Small intestine (tissue), 7 donors: ENCODE data around the gene ZEB1. TPM values are rescaled to one million over a fixed set of nuclear protein-coding genes. Genes with fewer than 3 reads are reported as not detected.

Experiments used
- DNase-seq, 2 donors: peaks; one replicate each; pipeline versions ENCODE4 v3.0.0 to v3.0.0-alpha.2; 2013
- FAIRE-seq: peaks from 2 replicates; lab custom pipeline; 2012; peaks lifted over from hg19 to GRCh38; lab: Jason Lieb, UNC
- H3K27ac ChIP-seq, 3 donors: one replicate each; pipeline ENCODE4 v1.5.1; 2013; ENCODE audit warnings: low read length in 2 of 3, mild to moderate bottlenecking in 2 of 3, control low read depth in 1 of 3, inconsistent platforms in 1 of 3, low read depth in 1 of 3, moderate library complexity in 1 of 3
- H3K27me3 ChIP-seq, 3 donors: one replicate each; pipeline ENCODE4 v1.6.1; 2013; ENCODE audit warnings: low read length in 3 of 3, inconsistent platforms in 1 of 3; ENCODE audit not compliant: control insufficient read depth in 3 of 3, insufficient read depth in 3 of 3
- H3K36me3 ChIP-seq, 3 donors: one replicate each; pipeline ENCODE4 v1.6.1; 2013; ENCODE audit warnings: low read length in 3 of 3, inconsistent platforms in 1 of 3, low read depth in 1 of 3, mild to moderate bottlenecking in 1 of 3, moderate library complexity in 1 of 3; ENCODE audit not compliant: control insufficient read depth in 3 of 3, insufficient read depth in 2 of 3
- H3K4me1 ChIP-seq, 3 donors: one replicate each; pipeline ENCODE4 v1.6.1; 2013; ENCODE audit warnings: low read length in 2 of 3, inconsistent platforms in 1 of 3, low read depth in 1 of 3, mild to moderate bottlenecking in 1 of 3, moderate library complexity in 1 of 3; ENCODE audit not compliant: control insufficient read depth in 3 of 3, insufficient read depth in 2 of 3
- H3K4me3 ChIP-seq, 3 donors: one replicate each; pipeline ENCODE4 v1.5.1; 2013; ENCODE audit warnings: low read length in 3 of 3, control low read depth in 1 of 3, inconsistent platforms in 1 of 3, low read depth in 1 of 3, mild to moderate bottlenecking in 1 of 3, moderate library complexity in 1 of 3
- H3K9me3 ChIP-seq, 2 donors: one replicate each; pipeline ENCODE4 v1.6.1; 2013; ENCODE audit warnings: low read depth in 1 of 2, low read length in 1 of 2; ENCODE audit not compliant: control insufficient read depth in 2 of 2, insufficient read depth in 1 of 2
- WGBS, 3 donors: extraction: QIAGEN DNeasy Blood & Tissue Kit; methylation state at CpG; one replicate each; pipeline ENCODE4 v1.1.7; 2013; 5-methylcytosine and 5-hydroxymethylcytosine counted together
- polyA plus RNA-seq, 4 donors: library from polyadenylated mRNA; stranded (reverse) in 3 of 4; unstranded in 1 of 4; fragments of 200-250 nt in 3 of 4; fragments of 120-200 nt in 1 of 4; gene quantifications; one replicate each; pipeline versions ENCODE4 v1.2.1 to v1.2.3, GENCODE V29; 2013
- donor health status: healthy with polysubstance abuse.
- donor health status: control.
- donor health status: control.
- donor health status: Bipolar disorder and iron deficiency.
- donor health status: healthy.

Gene ZEB1
- polyA plus RNA-seq, 4 donors = 2.7 to 10.4 (median 6.9) TPM

GRCh38 chr10:31460242-31460641, 141.2 kb downstream of the ZEB1 start:
- 89% methylated on average over 2 of the region's 2 CpGs for WGBS, 3 donors

GRCh38 chr10:31464552-31464951, 145.5 kb downstream of the ZEB1 start:
- 78 to 95% (median 81%) methylated on average over 2 of the region's 2 CpGs for WGBS, 3 donors
- DNase-seq = no peak
- no peak for FAIRE-seq

More at GRCh38 chr10:31460242-31460641, 141.2 kb downstream of the ZEB1 start:
- Histone ChIP-seq H3K4me1 (peaks cover 0 to 5% (median 0%) of the 10 kb centered on the region in 3 donors), H3K9me3 (peaks cover 0 to 2% of the 10 kb centered on the region in 2 donors), H3K4me3 (no peak overlapping the region), H3K27me3 (no peaks in the 10 kb centered on the region), H3K27ac (no peak overlapping the region), H3K36me3 (no peaks in the 10 kb centered on the region)
- DNase-seq (no peak), FAIRE-seq (peak; percentile 57)

GRCh38 chr10:31466313-31466712, 147.3 kb downstream of the ZEB1 start:
- Histone ChIP-seq H3K27ac (no peak overlapping the region), H3K36me3 (peaks cover 0 to 13% (median 6%) of the 10 kb centered on the region in 3 donors), H3K9me3 (peaks cover 0 to 13% of the 10 kb centered on the region in 2 donors), H3K4me3 (no peak overlapping the region), H3K4me1 (no peaks in the 10 kb centered on the region), H3K27me3 (no peaks in the 10 kb centered on the region)
- no peak for DNase-seq
- 69 to 86% (median 82%) methylated on average over 1 of the region's 1 CpG for WGBS, 3 donors
- no peak for FAIRE-seq

More at GRCh38 chr10:31464552-31464951, 145.5 kb downstream of the ZEB1 start:
- H3K9me3 ChIP-seq = peaks cover 0 to 13% of the 10 kb centered on the region in 2 donors
- H3K27me3 ChIP-seq = no peaks in the 10 kb centered on the region
- H3K27ac ChIP-seq = no peak overlapping the region
- H3K36me3 ChIP-seq = peaks cover 0 to 13% (median 6%) of the 10 kb centered on the region in 3 donors
- H3K4me3 ChIP-seq = no peak overlapping the region
- H3K4me1 ChIP-seq = no peaks in the 10 kb centered on the region

- FAIRE-seq = no peak
- Histone ChIP-seq H3K4me1 (no peaks in the 10 kb centered on the region), H3K27me3 (no peaks in the 10 kb centered on the region), H3K4me3 (no peak overlapping the region), H3K27ac (no peak overlapping the region), H3K36me3 (peaks cover 0 to 13% (median 6%) of the 10 kb centered on the region in 3 donors), H3K9me3 (peaks cover 0 to 13% of the 10 kb centered on the region in 2 donors)
- peak; percentile 12 to 13 for DNase-seq
- WGBS, 3 donors = 63 to 82% (median 73%) methylated on average over 4 of the region's 4 CpGs
Observed at GRCh38 chr10:31467791-31468535, 148.9 kb downstream of the ZEB1 start.

- FAIRE-seq (no peak), DNase-seq (no peak)
- Histone ChIP-seq H3K36me3 (peaks cover 0 to 13% (median 6%) of the 10 kb centered on the region in 3 donors), H3K9me3 (peaks cover 0 to 13% of the 10 kb centered on the region in 2 donors), H3K27ac (no peak overlapping the region), H3K4me3 (no peak overlapping the region), H3K27me3 (no peaks in the 10 kb centered on the region), H3K4me1 (no peaks in the 10 kb centered on the region)
- 55 to 83% (median 76%) methylated on average over 2 of the region's 2 CpGs for WGBS, 3 donors
Observed at GRCh38 chr10:31468536-31468859, 149.5 kb downstream of the ZEB1 start.

- FAIRE-seq (no peak), DNase-seq (no peak)
- H3K27me3 ChIP-seq = no peaks in the 10 kb centered on the region
- no peaks in the 10 kb centered on the region for H3K36me3 ChIP-seq
- H3K4me1 ChIP-seq = no peaks in the 10 kb centered on the region
- H3K27ac ChIP-seq = no peak overlapping the region
- no peak overlapping the region for H3K4me3 ChIP-seq
- H3K9me3 ChIP-seq = no peaks in the 10 kb centered on the region
Observed at GRCh38 chr10:31475519-31475918, 156.5 kb downstream of the ZEB1 start.

GRCh38 chr10:31476088-31476487, 157.1 kb downstream of the ZEB1 start:
- no peak overlapping the region for H3K4me3 ChIP-seq
- no peaks in the 10 kb centered on the region for H3K27me3 ChIP-seq
- H3K9me3 ChIP-seq = no peaks in the 10 kb centered on the region
- DNase-seq (no peak), FAIRE-seq (no peak)
- H3K36me3 ChIP-seq = no peaks in the 10 kb centered on the region
- no peaks in the 10 kb centered on the region for H3K4me1 ChIP-seq
- no peak overlapping the region for H3K27ac ChIP-seq

GRCh38 chr10:31477584-31477983, 158.6 kb downstream of the ZEB1 start:
- Histone ChIP-seq H3K36me3 (no peaks in the 10 kb centered on the region), H3K9me3 (no peaks in the 10 kb centered on the region), H3K27ac (no peak overlapping the region), H3K4me3 (no peak overlapping the region), H3K27me3 (no peaks in the 10 kb centered on the region), H3K4me1 (no peaks in the 10 kb centered on the region)
- FAIRE-seq (no peak), DNase-seq (no peak)
- WGBS, 3 donors = 73 to 87% (median 77%) methylated on average over 1 of the region's 1 CpG

GRCh38 chr10:31479752-31480151, 160.7 kb downstream of the ZEB1 start:
- no peak overlapping the region for H3K4me3 ChIP-seq
- no peaks in the 10 kb centered on the region for H3K4me1 ChIP-seq
- no peak overlapping the region for H3K27ac ChIP-seq
- no peak for DNase-seq
- H3K27me3 ChIP-seq = no peaks in the 10 kb centered on the region
- FAIRE-seq = no peak
- H3K9me3 ChIP-seq = no peaks in the 10 kb centered on the region
- H3K36me3 ChIP-seq = no peaks in the 10 kb centered on the region
